NCI-H2029 treated with DMSO at 0.1 percent for 48 hours (cell line): Measurements from ENCODE around the gene DDN.
A peak's percentile ranks its signal among the peaks of the same experiment; 100 is the strongest.

Source experiments
- DNase-seq: peaks from one replicate; lab custom pipeline; 2025; lab: John Stamatoyannopoulos, UW

The DDN gene

GRCh38 chr12:49031573-49032161, 32.5 kb upstream of the DDN start:
- no peak for DNase-seq

GRCh38 chr12:49030714-49031572, 31.8 kb upstream of the DDN start:
- no peak for DNase-seq

GRCh38 chr12:49030119-49030518, 30.9 kb upstream of the DDN start:
- no peak for DNase-seq

GRCh38 chr12:49028666-49029275, 29.6 kb upstream of the DDN start:
- no peak for DNase-seq

GRCh38 chr12:49027846-49028555, 28.8 kb upstream of the DDN start:
- no peak for DNase-seq

- no peak for DNase-seq
These were observed 27.7 kb upstream of the DDN start for GRCh38 chr12:49026678-49027480.

GRCh38 chr12:49026101-49026500, 26.9 kb upstream of the DDN start:
- no peak for DNase-seq

GRCh38 chr12:49025463-49025862, 26.3 kb upstream of the DDN start:
- no peak for DNase-seq

- DNase-seq = no peak
These were observed 25.4 kb upstream of the DDN start for GRCh38 chr12:49024543-49024942.

GRCh38 chr12:49023812-49024211, 24.6 kb upstream of the DDN start:
- DNase-seq = no peak

GRCh38 chr12:49022558-49023178, 23.5 kb upstream of the DDN start:
- DNase-seq = no peak

GRCh38 chr12:49021292-49021915, 22.2 kb upstream of the DDN start:
- DNase-seq = no peak

GRCh38 chr12:49020441-49020840, 21.3 kb upstream of the DDN start:
- DNase-seq = no peak

- DNase-seq = no peak
These were observed 20.5 kb upstream of the DDN start for GRCh38 chr12:49019443-49020324.

- DNase-seq = no peak
These were observed 19.9 kb upstream of the DDN start for GRCh38 chr12:49019120-49019430.

GRCh38 chr12:49018261-49019119, 19.3 kb upstream of the DDN start, which contains the start of gene PRKAG1:
Gene PRKAG1, minus strand, starts transcription at chr12:49018776. Its CDS starts 36 bp downstream, at chr12:49018740.
- DNase-seq = peak; percentile 59

- DNase-seq = no peak
These were observed 18.7 kb upstream of the DDN start for GRCh38 chr12:49017891-49018260.

GRCh38 chr12:49015196-49015595, 16.0 kb upstream of the DDN start:
- DNase-seq = no peak

GRCh38 chr12:49014547-49014946, 15.4 kb upstream of the DDN start:
- no peak for DNase-seq
